ENCODE measurements around the gene RMRP. TPM values are rescaled to one million over a fixed set of nuclear protein-coding genes. Genes with fewer than 3 reads are reported as not detected.
A peak's percentile ranks its signal among the peaks of the same experiment; 100 is the strongest.

RMRP gene
- total and polyA plus RNA-seq, 12 donors: 885 to 23,366 (median 6,693) TPM; not detected in 1

DNA sequence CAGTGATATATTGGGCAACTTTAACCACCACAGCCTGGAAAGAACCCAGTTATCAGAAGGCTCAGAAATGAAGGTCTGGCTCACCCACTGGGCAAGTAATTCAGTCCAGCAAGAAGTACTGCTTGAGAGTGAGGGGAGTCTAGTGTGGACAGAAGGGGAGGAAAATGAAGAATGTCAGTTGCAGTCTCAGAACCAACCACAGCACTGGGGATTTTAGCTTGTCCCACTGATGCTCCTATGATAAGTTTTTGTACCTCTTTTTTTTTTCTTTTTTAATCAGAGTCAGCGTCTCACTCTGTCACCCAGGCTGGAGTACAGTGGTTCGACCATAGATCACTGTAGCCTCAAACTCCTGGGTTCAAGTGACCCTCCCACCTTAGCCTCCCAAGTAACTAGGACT lies 30.2 kb downstream of the RMRP start:
- Histone ChIP-seq H3K27ac (no peak overlapping the region), H3K27me3 (no peaks in the 10 kb centered on the region), H3K4me3 (no peak overlapping the region), H3K36me3 (replicated peaks in 1 of 2) (no peaks in the 10 kb centered on the region), H3K4me1 (replicated peaks in 1 of 2) (no peaks in the 10 kb centered on the region), H3K9me3 (replicated peaks in 1 of 3) (no peaks in the 10 kb centered on the region)
- DNase-seq: no peak
- TF ChIP-seq, protein P1, sequence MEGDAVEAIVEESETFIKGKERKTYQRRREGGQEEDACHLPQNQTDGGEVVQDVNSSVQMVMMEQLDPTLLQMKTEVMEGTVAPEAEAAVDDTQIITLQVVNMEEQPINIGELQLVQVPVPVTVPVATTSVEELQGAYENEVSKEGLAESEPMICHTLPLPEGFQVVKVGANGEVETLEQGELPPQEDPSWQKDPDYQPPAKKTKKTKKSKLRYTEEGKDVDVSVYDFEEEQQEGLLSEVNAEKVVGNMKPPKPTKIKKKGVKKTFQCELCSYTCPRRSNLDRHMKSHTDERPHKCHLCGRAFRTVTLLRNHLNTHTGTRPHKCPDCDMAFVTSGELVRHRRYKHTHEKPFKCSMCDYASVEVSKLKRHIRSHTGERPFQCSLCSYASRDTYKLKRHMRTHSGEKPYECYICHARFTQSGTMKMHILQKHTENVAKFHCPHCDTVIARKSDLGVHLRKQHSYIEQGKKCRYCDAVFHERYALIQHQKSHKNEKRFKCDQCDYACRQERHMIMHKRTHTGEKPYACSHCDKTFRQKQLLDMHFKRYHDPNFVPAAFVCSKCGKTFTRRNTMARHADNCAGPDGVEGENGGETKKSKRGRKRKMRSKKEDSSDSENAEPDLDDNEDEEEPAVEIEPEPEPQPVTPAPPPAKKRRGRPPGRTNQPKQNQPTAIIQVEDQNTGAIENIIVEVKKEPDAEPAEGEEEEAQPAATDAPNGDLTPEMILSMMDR (IDR thresholded peaks at IDR 0.05): no peak
- no peak for TF ChIP-seq POLR2A (IDR thresholded peaks at IDR 0.05)
- intact Hi-C loops (cut with DNase I): no loop called here
- WGBS, 4 donors: 87 to 100% (median 91%) methylated on average over 2 of the region's 2 CpGs

GRCh38 chr9:35619800-35620158 lies 38.0 kb downstream of the RMRP start:
- Histone ChIP-seq H3K36me3 (replicated peaks in 1 of 2) (no peaks in the 10 kb centered on the region), H3K27ac (no peak overlapping the region), H3K27me3 (no peaks in the 10 kb centered on the region), H3K4me3 (no peak overlapping the region), H3K9me3 (replicated peaks in 1 of 3) (no peaks in the 10 kb centered on the region), H3K4me1 (replicated peaks in 1 of 2) (peaks cover 0 to 7% of the 10 kb centered on the region in 2 donors)
- intact Hi-C loops (cut with DNase I): no loop called here
- TF ChIP-seq, protein P1 (IDR thresholded peaks at IDR 0.05): no peak
- no peak for TF ChIP-seq POLR2A (IDR thresholded peaks at IDR 0.05)
- 55 to 73% (median 57%) methylated on average over 2 of the region's 2 CpGs for whole genome bisulfite sequencing, 4 donors
- DNase-seq: no peak

DNA sequence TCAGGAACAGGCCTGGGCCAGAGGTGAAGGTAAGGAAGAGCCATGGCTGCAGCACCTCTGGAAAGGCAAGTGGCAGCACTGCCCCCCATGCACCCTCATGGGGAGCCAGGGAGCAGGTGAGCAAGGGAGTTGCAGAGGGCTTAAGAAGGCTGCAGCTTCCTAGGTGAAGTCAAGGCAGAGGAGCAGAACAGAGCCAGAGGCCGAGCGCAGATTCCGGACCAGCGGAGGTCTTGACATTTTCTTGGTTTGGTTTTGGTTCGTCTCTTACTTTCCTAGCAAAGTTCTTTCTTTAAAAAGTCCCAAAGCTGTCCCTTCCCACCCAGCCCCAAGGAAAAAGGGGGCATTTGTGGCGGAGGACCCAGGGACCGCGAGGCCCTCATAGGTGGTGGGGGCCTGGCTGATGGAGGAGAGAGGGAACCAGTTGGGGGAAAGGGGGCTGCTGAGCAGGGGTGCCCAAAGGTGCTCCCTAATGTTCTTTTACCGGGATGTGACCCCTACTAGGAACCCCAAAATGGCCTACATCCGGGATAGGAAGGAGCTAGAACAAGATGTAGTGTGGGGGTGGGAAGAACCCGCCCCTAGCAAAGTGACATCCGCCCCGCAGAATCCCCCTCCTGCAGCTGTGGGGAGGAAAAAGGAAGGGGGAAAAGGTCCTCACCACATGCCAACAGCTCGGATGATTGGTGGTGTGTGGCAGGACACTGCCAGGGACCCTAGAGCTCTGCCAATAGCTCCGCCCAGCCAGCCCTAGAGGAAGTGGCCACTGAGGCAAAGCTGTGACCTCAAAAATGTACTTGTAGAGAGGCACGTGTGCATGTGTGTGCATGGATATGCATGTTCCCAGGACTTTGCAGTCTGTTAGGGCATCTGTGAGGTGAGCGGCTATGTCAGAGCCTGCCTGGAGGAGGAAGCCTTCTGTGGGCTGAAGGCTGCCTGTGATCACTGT lies 38.7 kb downstream of the RMRP start:
- H3K27me3 ChIP-seq: no peaks in the 10 kb centered on the region
- WGBS, 4 donors: 80 to 97% (median 82%) methylated on average over 14 to 17 of the region's 17 CpGs
- H3K4me3 ChIP-seq: no peak overlapping the region
- H3K36me3 ChIP-seq (replicated peaks in 1 of 2): no peaks in the 10 kb centered on the region
- no peaks in the 10 kb centered on the region for H3K9me3 ChIP-seq (replicated peaks in 1 of 3)
- peak overlapping the region in 1 of 5 donors; percentile 10 for H3K27ac ChIP-seq
- H3K4me1 ChIP-seq (replicated peaks in 1 of 2): peaks cover 0 to 7% of the 10 kb centered on the region in 2 donors
- intact Hi-C loops (cut with DNase I): no loop called here
- DNase-seq: peak in 1 of 7 donors; percentile 46
- TF ChIP-seq, protein P1 (IDR thresholded peaks at IDR 0.05): no peak
- no peak for TF ChIP-seq POLR2A (IDR thresholded peaks at IDR 0.05)

DNA sequence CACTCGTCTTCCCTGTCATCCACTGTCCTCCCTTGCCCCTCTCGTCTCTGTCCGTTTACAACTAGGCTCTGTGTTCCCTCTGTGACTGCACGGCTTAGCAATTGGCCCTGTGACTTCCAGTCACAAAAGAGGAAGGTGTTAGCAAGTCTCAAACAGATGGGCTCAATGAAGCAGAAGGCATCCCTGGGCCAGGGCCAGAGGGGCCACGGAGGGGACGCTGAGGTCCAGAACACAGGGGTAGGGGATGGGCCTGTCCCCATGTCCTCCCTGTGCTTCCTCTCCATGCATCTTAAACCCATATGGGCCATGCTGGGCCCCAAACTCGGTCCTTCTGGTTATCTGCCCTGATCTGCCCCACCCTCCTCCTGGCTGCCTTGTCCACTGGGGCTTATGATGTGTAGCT lies 39.5 kb downstream of the RMRP start, which contains the start of gene CD72:
CD72 (minus strand) TSS at position 89 of the 403 bp plus-strand sequence. CDS start 110 bp downstream, outside the sequence.
- H3K27ac ChIP-seq: peak within 1 kb of the TSS in 1 of 5 donors; percentile 10

More for the DNA sequence above, 39.5 kb downstream of the RMRP start, which contains the start of gene CD72:
- Histone ChIP-seq H3K4me3 (peak within 1 kb of the TSS in 2 of 4 donors; percentile 7 to 45), H3K9me3 (replicated peaks in 1 of 3) (no peaks in the 10 kb centered on the region), H3K4me1 (replicated peaks in 1 of 2) (peaks cover 0 to 7% of the 10 kb centered on the region in 2 donors), H3K27me3 (no peaks in the 10 kb centered on the region), H3K36me3 (replicated peaks in 1 of 2) (no peaks in the 10 kb centered on the region)
- peak in 1 of 7 donors; percentile 23 for DNase-seq
- TF ChIP-seq POLR2A (IDR thresholded peaks at IDR 0.05): no peak
- TF ChIP-seq, protein P1 (IDR thresholded peaks at IDR 0.05): no peak
- WGBS, 4 donors: 74 to 86% (median 75%) methylated on average over 6 to 7 of the region's 7 CpGs
- intact Hi-C loops (cut with DNase I): no loop called here
